GM19467 (cell line): ENCODE measurements around the gene GET4.
"Not testable (repeated sequence)": the region's sequence is repeated elsewhere in the genome, so short reads cannot be mapped to it uniquely, and the experiment has no call there.

Experiments
- ATAC-seq: cut with Tn5 transposase; IDR thresholded peaks from one replicate; pipeline ENCODE4 v1.9.1; 2021; ENCODE audit warnings: mild to moderate bottlenecking, moderate library complexity; ENCODE audit not compliant: unreplicated experiment

The GET4 gene

DNA sequence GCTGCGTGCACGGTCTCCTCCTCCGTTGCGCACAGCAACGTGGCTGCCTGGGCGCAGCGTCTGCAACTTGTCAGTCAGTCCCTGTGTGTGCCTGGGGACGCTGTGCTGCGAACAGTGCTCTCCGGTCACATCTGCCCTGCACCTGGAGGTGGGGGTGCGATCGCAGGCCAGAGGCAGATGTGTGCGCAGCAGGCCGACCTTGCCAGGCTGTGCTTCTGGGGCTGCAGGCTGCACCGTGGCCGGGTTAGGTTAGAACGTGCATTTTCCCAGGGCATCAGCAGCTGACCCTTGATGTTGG is 8.2 kb upstream of the GET4 start:
- ATAC-seq: no peak

DNA sequence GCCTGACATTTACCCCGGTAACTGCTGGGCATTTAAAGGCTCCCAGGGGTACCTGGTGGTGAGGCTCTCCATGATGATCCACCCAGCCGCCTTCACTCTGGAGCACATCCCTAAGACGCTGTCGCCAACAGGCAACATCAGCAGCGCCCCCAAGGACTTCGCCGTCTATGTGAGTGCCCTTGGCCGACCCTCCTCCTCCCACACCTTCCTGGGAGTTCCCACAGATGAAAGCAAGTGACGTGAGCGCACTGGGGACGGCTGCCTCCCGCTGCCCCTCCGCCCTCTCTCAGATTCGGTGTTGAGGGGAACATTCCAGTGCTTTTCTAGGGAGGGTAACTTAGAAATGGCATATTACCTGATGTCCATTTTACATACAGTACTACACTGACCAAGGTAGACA is 7.0 kb upstream of the GET4 start:
- no peak for ATAC-seq

DNA sequence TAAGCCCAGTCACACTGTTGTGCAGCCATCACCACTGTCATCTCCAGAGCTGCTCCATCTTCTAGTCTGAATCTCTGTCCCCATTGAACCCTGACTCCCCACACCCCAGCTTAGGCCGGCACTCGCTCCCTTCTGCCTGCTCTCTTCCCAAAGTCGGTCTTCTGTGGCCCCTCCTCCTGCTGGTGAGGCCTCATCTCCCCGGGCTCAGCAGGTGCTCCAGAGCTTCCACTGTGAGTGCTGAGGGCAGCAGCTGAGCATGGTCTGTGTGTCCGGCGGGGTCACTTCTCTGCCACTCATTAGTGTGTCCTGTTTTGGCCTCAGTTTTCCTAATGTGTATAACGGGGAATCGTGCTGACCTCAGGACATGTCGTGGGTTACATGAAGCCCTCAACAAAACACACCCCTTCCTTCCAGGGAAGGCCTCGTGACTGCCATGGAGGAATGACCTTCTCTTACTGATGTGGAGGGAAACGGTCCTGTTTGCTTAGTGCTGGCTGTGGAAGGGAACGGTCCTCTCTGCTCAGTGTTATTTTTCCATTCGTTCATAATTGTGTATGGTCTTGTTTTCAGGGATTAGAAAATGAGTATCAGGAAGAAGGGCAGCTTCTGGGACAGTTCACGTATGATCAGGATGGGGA is 4.3 kb upstream of the GET4 start:
- ATAC-seq: no peak

DNA sequence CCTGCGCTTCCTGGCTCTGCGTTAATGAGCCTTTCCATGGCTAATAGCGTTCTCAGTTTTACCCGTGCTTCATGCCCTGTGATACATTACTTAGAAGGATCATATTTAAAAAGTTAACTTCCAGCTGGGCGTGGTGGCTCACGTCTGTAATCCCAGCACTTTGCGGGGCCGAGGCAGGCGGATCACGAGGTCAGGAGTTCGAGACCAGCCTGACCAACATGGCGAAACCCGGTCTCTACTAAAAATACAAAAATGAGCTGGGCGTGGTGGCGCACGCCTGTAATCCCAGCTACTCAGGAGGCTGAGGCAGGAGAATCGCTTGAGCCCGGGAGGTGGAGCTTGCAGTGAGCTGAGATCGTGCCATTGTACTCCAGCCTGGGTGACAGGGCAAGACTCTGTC is 3.7 kb upstream of the GET4 start:
- not testable (repeated sequence) for ATAC-seq

DNA sequence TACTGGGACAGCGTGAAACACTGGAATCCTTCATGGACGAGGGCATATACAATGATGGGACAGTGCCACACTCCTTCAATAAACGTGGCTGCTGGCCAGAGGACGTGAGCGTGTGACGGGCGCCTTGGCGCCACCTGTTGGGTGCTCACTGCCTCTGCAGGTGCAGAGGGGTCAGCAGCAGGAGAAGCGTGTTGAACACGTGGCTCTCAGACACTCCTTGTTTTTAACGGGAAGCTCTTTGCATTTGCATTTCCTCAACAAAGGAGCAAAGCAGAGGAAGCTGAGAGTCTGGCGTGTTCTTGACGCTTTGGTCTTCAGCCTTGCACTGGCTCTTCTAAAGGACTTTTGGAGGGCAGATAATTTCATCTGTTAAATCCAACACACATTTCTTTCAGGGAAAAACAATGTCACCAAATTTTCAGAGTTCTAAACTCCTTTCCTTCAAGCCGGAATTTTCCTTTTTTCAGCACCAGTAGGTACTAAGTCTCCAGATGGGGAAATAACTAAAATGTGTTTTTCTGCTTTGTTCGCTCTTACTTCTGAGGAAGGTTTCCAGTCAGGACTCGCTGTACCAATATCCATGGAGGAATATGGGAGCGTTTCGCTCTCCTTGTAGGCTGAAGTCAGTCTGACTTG is 2.9 kb upstream of the GET4 start:
- ATAC-seq: no peak

DNA sequence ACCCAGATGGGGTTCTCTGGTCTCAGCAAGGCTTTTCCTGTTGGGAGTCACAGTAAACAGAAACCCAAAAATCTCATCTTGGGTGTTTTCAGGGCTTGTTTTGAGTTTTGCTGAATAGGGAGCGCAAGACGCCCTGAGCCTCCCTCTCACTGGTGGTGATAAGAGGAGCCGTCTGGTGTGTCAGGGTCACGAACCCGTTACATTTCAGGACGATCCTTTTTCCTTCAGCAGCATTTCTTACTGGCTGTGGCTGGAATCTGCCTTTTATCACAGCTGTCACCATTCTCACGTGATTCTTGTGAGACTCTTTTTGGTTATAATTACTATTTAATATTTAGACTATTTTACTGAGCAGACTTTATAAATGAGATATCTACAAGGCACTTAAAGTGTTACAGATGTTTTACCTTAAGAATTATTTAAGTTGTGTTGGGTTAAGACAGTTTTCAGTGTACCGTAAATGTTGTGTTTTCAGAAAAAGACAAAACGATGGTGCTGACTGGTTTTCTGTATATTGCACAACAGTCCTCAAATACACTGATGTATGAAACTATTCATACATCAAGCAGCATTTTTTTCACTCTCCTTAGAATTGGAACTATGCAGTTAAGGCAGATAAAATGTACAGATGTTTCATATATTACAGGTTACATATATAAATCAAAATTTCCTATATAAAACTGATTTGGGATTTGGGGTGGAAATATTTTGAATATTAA is 2.2 kb upstream of the GET4 start:
- ATAC-seq: no peak

DNA sequence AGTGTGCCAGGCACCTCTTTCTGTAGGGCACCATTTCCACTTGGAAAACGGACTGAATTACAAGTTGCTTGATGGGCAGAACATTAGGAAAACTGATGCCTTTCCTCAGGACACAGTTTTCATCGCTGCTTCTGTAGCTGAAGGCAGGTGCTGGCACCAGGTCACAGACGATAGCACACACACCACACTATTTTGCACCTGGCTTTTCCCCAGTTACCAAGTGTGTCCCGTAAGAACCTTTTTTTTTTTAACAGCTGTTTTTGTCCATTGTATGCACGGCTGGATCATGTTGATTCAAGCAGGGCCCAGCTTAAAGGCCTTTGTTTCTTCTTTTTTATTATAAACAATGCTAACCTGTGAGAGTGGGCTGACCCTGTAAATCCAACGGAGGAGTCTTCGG is 1.3 kb upstream of the GET4 start:
- ATAC-seq: no peak

DNA sequence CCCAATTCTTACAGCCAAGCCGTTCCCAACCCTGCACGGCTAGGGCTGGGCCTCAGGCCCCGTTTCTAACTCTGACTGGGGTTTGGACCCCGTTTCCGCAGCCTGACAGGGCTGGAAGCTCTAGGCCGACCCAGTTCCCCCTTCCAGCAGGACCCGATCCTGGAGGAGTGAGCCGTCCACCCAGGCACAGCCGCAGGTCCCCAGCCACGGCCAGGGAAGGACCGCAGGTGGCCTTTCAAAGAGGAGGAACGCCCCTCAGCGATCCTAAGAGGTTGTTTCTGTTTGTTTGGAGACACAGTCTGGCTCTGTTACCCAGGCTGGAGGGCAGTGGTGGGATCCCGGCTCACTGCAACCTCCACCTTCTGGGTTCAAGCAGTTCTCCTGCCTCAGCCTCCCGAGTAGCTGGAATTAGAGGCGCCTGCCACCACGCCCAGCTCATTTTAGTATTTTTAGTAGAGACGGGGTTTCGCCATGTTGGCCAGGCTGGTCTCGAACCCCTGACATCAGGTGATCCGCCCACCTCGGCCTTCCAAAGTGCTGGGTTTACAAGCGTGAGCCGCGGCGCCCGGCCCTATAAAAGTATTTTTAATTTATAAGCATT is 778 bp upstream of the GET4 start:
- ATAC-seq: no peak

DNA sequence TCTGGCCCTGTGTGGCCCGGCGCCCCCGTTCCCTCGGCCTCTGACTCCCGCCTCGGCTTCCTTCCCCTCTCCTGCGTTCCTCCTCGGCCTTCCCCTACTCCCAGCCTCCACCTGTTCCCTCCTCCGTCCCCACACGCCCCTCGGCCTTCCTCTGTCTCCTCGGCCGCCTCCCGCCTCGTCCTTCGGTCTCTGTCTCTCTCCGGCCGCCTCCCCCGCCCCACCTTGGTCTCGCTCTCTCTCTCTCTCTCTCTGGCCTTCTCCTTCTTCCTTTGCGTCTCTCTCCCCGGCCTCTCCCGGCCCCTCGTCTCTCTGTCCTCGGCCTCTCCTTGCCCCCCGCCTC is 588 bp downstream of the GET4 start:
- ATAC-seq: peak; percentile 34

DNA sequence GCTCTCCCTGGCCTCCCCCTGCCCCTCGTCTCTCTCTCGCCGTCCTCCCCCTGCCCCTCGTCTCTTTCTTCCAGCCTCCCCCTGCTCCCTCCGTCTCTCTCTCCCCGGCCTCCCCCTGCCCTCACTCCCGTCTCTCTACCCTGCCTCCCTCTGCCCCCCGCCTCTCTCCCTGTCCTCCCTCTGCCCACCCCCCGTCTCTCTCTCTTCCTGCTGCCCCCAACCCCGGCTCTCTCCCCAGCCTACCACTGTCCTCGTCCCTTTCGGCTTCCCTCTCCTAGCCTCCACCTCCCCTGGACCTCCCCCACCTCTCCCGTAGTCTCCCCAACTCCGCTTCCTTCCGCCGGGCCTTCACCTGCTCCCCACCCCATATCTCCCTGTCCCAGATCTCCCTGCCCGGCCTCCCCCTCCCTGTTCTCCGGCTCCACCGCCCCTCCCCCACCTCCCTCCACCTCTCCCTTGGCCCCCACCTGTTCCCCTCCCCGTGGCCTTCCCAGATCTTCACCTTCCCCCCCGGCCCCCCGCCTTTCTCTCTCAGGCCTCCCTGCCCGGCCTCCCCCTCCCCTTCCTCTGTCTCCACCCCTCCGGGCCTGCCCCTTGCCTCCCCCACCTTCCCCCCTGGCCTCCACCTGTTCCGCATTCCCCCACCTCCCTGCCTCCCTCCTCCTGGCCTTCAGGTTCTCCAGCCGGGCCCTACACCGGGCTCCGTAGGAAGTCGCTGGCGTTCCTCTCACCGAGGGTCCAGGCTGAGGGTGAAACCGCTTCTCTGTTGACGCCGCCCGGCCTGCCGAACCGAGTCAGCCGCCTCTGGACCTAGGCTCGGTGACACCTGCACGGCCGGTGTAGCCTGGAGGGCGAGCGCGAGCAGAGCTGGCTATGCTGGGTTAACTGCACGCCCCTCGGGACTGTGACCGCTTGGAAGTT is 1.2 kb downstream of the GET4 start:
- ATAC-seq: no peak

DNA sequence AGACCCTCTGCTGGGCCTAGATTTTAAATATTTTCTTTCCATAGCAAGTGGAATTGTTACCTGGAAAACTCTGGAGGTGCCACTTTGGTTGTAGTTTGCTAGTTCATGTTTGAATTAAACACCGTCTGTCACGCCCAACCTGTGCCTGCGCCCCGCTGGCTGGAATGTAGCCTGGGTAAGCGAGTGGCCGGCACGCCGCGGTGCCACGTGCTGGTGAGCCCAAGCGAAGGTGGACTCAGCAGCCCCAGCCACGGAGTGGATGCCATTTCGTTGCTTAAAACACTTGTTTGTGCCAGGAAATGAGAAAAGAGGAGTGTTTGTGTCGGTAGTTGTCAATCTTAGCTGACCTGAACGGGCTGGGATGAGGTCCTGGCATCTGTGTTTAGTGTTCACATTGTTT is 2.7 kb downstream of the GET4 start:
- no peak for ATAC-seq

DNA sequence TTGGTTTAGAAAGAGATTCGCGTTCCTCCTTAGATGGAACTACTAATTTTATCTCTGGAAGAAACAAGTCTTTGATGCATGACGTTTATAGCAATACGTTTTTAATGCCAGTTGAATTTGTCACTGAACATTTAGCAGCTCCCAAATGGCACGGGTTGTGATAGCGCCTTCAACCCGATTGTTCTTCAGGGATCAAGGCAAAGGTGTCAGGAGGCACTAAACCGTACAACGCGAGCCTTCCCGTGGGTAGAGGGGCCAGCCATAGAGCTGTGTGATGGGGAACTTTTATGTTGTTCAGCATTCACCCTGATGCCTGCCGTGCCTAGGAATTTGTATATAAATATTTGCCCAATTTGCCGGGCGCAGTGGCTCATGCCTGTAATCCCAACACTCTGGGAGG is 3.4 kb downstream of the GET4 start:
- ATAC-seq: no peak

DNA sequence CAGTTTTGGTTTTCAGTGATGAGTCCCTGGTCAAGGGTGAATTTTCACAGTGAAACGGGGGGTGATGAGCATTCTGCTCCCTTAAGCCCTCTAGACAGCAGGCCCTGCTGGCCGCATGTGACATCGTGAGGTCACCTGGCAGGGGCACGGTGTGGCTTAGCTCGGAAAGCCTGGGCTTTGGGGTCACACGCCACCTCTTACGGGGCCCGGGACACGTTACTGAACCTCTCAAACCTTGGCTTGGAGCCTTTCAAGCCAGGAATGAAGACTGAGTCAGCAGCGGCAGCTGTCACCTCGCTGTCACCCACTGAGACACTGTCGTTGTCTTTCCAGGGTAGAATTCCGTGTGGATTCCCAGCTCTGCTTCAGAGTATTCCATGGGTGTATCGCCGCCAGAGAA is 4.1 kb downstream of the GET4 start:
- ATAC-seq: no peak

DNA sequence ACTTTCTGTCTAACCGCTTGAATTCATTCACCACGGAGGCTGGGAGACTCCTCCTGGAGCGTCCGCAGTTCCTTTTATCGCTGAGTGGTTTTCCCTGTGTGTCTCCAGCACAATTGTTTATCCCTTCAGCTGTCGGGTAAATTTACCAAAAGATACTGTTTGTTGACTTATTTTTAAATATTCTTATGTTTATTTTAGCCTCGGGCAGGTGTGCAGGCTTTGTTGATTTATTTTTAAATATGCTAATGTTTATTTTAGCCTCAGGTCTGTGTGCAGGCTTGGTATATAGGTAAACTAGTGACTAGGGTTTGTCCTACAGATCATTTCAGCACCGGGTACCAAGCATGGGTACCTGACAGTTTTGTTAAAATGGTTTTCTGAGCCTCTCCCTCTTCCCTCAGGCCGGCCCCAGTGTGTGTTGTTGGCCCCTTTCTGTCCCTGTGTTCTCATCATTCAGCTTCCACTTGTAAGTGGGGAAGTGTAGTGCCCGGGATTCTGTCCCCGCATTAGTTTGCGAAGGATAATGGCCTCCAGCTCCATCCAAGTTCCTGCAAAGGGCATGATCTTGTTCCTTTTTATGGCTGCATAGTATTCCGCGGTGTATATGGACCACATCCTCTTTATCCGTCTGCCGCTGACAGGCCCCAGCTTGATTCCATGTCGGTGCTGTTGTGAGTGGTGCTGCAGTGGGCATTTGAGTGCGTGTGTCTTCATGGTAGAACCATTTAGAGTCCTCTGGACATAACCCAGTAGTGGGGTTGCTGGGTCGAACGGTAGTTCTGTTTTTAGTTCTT is 5.3 kb downstream of the GET4 start:
- no peak for ATAC-seq

DNA sequence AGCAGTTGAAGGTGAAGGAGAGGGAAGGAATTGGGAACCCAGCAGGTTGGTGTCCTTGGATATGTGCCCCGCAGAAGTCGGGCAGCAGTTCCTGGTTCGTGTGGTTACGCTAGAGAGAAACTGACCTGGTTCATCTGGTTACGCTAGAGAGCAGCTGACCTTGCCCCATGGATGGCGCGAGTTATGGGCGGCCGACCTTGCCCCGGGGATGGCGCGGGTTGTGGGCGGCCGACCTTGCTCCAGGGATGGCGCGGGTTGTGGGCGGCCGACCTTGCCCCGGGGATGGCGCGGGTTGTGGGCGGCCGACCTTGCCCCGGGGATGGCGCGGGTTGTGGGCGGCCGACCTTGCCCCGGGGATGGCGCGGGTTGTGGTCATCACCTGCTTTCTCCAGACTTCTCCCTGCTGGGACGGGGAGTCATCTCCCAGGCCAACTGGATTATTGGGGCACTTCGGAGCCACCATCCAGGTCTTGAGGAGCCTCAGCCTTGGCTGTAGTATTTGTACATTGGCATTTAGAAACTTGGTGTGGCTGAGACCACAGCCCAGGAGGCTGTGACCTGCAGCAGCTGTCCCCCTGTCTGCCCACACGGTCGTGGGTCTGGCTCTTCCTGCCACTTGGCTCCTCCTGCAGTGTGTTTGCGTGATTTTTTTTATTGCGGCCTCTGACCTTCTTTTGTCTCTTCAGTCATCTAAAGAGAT is 6.1 kb downstream of the GET4 start:
- ATAC-seq: no peak

DNA sequence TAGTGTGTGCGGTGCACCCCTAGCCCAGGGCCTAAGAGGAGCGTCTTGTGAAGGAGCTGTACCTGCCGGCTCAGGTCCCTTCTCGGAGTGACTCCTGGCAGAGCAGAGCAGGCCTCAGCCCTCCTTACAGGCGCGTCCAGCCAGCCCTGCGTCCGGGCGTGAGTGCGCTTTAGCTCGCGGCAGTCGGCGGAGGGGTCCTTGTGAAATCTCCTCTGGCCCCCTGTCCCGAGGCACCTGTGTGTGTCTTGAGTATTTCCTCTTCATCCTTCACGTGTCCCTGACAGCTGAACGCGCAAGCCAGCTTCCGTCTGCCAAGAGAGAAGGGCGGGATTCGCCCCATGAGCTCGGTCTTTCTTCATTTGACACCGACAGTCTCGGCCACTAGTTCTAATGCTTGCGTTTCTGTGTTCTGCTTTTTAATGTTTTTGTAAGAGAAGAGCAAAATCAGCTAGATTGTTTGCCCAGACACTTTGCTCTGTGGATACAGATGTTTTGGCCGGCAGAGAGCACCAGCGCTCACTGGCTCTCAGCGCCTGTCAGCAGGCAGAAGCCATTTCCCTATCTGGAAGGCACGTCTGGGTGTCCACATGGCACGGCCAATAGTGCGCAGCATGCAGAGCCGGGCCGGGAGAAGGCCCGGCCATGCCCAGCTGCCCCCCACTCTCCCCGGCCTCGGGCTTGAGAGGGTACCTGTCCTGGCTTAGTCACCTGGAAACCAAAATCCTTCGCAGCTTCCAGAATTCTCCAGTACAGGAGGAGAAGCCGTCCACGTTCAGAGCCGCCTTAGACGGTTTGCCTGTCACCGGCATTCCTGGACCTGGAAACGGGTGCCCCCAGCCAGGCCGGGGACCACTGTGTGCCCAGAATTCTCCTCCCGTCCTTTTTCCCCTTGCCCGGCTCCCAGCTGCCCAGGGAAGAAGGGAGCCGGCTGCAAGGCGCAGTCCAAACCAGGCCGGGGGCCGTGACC is 7.0 kb downstream of the GET4 start:
- no peak for ATAC-seq

DNA sequence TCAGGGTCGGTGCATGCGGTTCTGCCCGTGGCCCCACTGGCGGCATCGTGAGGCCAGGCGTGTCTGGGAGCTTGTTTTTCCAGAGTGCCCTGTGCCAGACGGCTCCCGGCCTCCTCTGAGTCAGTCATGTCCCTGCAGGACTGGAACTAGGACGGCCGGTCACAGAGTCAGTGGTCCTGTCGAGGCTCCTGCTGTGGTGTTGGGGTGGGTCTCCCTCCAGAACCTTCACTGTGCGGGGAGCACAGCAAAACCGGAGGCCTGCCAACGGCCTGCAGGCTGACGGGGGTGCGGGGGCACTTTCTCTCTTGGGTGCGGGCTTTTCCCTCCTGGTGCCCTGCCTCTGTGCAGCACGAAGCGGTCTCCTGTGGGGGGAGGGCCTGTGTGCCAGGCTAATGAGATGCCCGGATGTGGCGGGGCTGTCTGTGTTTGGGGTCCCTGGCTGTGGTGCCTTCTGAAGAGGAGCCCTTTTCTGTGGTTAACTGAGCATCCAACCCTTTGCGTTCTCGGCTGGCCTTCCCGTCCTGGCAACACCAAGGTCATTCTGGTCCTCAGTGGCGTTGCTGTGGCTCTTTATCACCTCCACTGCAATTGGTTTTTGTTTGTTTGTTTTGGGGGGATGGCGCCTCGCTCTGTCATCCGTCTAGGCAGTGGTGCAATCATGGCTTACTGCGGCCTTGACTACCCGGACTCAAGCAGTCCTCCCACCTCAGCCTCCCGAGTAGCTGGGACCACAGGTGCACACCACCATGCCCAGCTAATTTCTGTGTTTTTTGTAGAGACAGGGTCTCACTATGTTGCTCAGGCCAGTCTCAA is 8.0 kb downstream of the GET4 start:
- ATAC-seq: no peak
